Measurements from ENCODE around the gene RAD9A.
A peak's percentile ranks its signal among the peaks of the same experiment; 100 is the strongest.

Gene RAD9A

GRCh38 chr11:67433536-67434394 lies 42.0 kb downstream of the RAD9A start:
- H3K36me3 ChIP-seq (ENCODE audit: control insufficient read depth, insufficient read depth, low read length) = peaks cover 70% of the 10 kb centered on the region
- H3K4me3 ChIP-seq (ENCODE audit: extremely low read depth, insufficient read depth, low read length, poor library complexity, severe bottlenecking) = no peak overlapping the region
- 97 to 98% methylated on average over 19 to 20 of the region's 22 CpGs for WGBS, 2 experiments (ENCODE audit: insufficient coverage in 2 of 2)
- no peaks in the 10 kb centered on the region for H3K9me3 ChIP-seq (ENCODE audit: control insufficient read depth, low read length)
- no peak overlapping the region for H3K27ac ChIP-seq (ENCODE audit: low read depth, low read length, severe bottlenecking)
- peaks cover 12% of the 10 kb centered on the region for H3K4me1 ChIP-seq (ENCODE audit: control insufficient read depth, insufficient read depth, low read length, poor library complexity, severe bottlenecking)

GRCh38 chr11:67434395-67434881 lies 42.7 kb downstream of the RAD9A start:
- Histone ChIP-seq H3K4me3 (ENCODE audit: extremely low read depth, insufficient read depth, low read length, poor library complexity, severe bottlenecking) (no peak overlapping the region), H3K27ac (ENCODE audit: low read depth, low read length, severe bottlenecking) (no peak overlapping the region), H3K9me3 (ENCODE audit: control insufficient read depth, low read length) (no peaks in the 10 kb centered on the region), H3K4me1 (ENCODE audit: control insufficient read depth, insufficient read depth, low read length, poor library complexity, severe bottlenecking) (peaks cover 7% of the 10 kb centered on the region), H3K36me3 (ENCODE audit: control insufficient read depth, insufficient read depth, low read length) (peaks cover 72% of the 10 kb centered on the region)
- WGBS, 2 experiments (ENCODE audit: insufficient coverage in 2 of 2) = 92 to 96% methylated on average over 21 to 23 of the region's 23 CpGs

- Histone ChIP-seq H3K36me3 (ENCODE audit: control insufficient read depth, insufficient read depth, low read length) (peaks cover 72% of the 10 kb centered on the region), H3K4me3 (ENCODE audit: extremely low read depth, insufficient read depth, low read length, poor library complexity, severe bottlenecking) (no peak overlapping the region), H3K4me1 (ENCODE audit: control insufficient read depth, insufficient read depth, low read length, poor library complexity, severe bottlenecking) (peaks cover 7% of the 10 kb centered on the region), H3K9me3 (ENCODE audit: control insufficient read depth, low read length) (no peaks in the 10 kb centered on the region), H3K27ac (ENCODE audit: low read depth, low read length, severe bottlenecking) (no peak overlapping the region)
- WGBS, 2 experiments (ENCODE audit: insufficient coverage in 2 of 2) = 90 to 94% methylated on average over 14 to 24 of the region's 26 CpGs
Observed at GRCh38 chr11:67435031-67435726, 43.4 kb downstream of the RAD9A start.

DNA sequence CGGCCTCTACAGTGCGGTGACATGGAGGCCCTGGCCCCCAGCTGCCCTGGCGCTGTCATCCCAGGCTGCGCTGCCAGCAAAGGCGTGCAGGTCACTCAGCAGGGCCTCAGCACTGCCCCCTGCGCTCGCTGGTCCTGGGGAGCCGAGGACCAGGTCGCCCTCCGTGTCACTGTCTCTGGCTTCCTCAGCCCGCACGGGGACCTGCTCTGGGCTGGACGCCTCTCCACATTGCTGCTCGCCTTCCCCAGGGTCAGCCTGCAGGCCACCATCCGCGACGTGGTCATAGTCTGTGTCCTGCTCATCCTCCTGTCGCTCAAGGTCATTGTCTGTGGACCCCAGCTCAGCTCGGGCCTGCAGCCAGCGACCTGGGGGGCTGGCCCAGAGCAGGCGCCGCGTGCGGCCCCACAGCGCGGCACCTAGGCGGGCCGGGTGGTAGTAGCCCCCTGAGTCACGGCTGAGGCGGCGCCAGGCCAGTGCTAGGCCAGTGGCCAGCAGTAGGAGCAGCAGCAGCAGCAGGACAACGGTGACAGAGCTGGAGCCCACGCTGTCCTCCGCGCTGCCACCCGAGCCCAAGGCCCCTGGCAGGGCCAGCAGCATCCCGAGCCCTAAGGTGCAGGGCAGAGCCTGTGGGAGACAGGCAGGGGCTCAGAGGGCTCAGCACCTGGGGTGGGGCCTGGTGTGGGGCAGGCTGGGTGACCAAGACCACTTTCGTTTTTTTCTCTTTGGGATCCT lies 44.1 kb downstream of the RAD9A start:
- WGBS, 2 experiments (ENCODE audit: insufficient coverage in 2 of 2) = 92 to 93% methylated on average over 34 to 38 of the region's 38 CpGs
- Histone ChIP-seq H3K27ac (ENCODE audit: low read depth, low read length, severe bottlenecking) (peak overlapping the region; percentile 16), H3K4me1 (ENCODE audit: control insufficient read depth, insufficient read depth, low read length, poor library complexity, severe bottlenecking) (peaks cover 7% of the 10 kb centered on the region), H3K36me3 (ENCODE audit: control insufficient read depth, insufficient read depth, low read length) (peaks cover 74% of the 10 kb centered on the region), H3K4me3 (ENCODE audit: extremely low read depth, insufficient read depth, low read length, poor library complexity, severe bottlenecking) (no peak overlapping the region), H3K9me3 (ENCODE audit: control insufficient read depth, low read length) (no peaks in the 10 kb centered on the region)

GRCh38 chr11:67436459-67437081 lies 44.8 kb downstream of the RAD9A start:
- no peak overlapping the region for H3K27ac ChIP-seq (ENCODE audit: low read depth, low read length, severe bottlenecking)
- H3K36me3 ChIP-seq (ENCODE audit: control insufficient read depth, insufficient read depth, low read length) = peaks cover 75% of the 10 kb centered on the region
- 46 to 57% methylated on average over 4 of the region's 6 CpGs for WGBS, 2 experiments (ENCODE audit: insufficient coverage in 2 of 2)
- no peak overlapping the region for H3K4me3 ChIP-seq (ENCODE audit: extremely low read depth, insufficient read depth, low read length, poor library complexity, severe bottlenecking)
- H3K4me1 ChIP-seq (ENCODE audit: control insufficient read depth, insufficient read depth, low read length, poor library complexity, severe bottlenecking) = peaks cover 7% of the 10 kb centered on the region
- H3K9me3 ChIP-seq (ENCODE audit: control insufficient read depth, low read length) = no peaks in the 10 kb centered on the region

DNA sequence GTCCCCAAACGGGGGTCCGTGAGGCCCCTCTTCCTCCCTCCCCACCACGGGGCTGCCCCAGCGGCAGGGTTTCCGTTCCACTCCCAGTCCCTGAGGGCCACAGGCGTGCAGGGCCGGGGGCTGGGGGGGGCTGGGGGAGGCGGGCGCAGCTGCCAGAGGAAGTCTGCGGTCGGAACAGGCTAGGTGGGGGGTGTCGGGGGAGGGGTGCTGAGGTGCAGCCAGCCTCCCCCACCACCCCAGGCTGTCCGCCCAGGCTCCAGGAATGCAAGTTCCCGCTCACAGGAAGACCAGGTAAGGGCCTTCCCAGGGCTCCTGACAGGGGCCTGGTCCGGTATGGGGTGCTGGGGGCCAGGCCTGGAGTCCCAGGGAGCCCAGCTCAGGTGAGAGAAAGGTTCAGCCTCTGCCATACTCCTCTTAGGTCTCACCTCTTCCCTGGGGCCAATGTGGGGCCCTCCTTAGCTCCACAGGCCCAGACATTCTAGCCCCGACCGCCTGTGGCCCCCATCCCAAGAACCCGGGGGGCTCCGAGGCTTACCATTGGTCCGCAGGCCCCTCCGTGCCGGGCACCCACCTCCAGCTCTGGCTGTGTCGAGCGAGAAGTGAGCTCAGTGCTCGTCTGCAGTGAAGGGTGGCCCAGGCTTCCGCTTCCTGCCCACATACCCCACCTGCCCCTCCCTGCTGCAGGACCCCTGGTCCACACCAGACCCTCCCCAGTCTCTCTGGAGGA lies 45.5 kb downstream of the RAD9A start, which contains the start of gene PTPRCAP:
Gene PTPRCAP, minus strand, starts transcription at position 601 of the 727 bp plus-strand sequence. Its CDS starts 63 bp downstream, at position 538.
- Histone ChIP-seq H3K27ac (ENCODE audit: low read depth, low read length, severe bottlenecking) (no peak within 1 kb of the TSS), H3K36me3 (ENCODE audit: control insufficient read depth, insufficient read depth, low read length) (peaks cover 75% of the 10 kb centered on the region), H3K4me1 (ENCODE audit: control insufficient read depth, insufficient read depth, low read length, poor library complexity, severe bottlenecking) (peaks cover 7% of the 10 kb centered on the region), H3K9me3 (ENCODE audit: control insufficient read depth, low read length) (no peaks in the 10 kb centered on the region), H3K4me3 (ENCODE audit: extremely low read depth, insufficient read depth, low read length, poor library complexity, severe bottlenecking) (no peak within 1 kb of the TSS)
- 85 to 91% methylated on average over 4 to 14 of the region's 26 CpGs for WGBS, 2 experiments (ENCODE audit: insufficient coverage in 2 of 2)

DNA sequence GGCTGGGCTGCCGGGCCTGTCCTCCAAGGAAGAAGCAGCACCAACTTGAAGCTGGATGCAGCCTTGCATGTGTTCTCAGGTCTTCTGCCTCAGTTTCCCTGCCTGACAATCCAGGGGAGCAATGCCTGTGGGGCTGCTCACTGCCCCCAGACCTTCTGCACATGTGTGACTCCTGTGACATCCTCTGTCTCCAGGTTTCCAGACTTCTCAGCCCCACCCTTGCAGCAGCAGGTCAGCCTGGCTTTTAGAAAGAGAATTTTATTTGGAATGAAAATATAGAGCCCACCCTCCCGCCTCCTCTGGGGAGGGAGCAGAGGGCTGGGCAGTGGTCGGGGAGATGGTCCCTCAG lies 46.0 kb downstream of the RAD9A start:
- Histone ChIP-seq H3K4me1 (ENCODE audit: control insufficient read depth, insufficient read depth, low read length, poor library complexity, severe bottlenecking) (peaks cover 7% of the 10 kb centered on the region), H3K4me3 (ENCODE audit: extremely low read depth, insufficient read depth, low read length, poor library complexity, severe bottlenecking) (no peak overlapping the region), H3K9me3 (ENCODE audit: control insufficient read depth, low read length) (no peaks in the 10 kb centered on the region), H3K36me3 (ENCODE audit: control insufficient read depth, insufficient read depth, low read length) (peaks cover 70% of the 10 kb centered on the region), H3K27ac (ENCODE audit: low read depth, low read length, severe bottlenecking) (no peak overlapping the region)
- 80 to 92% methylated on average over 1 to 3 of the region's 3 CpGs for WGBS, 2 experiments (ENCODE audit: insufficient coverage in 2 of 2)

- Histone ChIP-seq H3K9me3 (ENCODE audit: control insufficient read depth, low read length) (no peaks in the 10 kb centered on the region), H3K27ac (ENCODE audit: low read depth, low read length, severe bottlenecking) (no peak overlapping the region), H3K4me3 (ENCODE audit: extremely low read depth, insufficient read depth, low read length, poor library complexity, severe bottlenecking) (no peak overlapping the region), H3K4me1 (ENCODE audit: control insufficient read depth, insufficient read depth, low read length, poor library complexity, severe bottlenecking) (peaks cover 7% of the 10 kb centered on the region), H3K36me3 (ENCODE audit: control insufficient read depth, insufficient read depth, low read length) (peaks cover 65% of the 10 kb centered on the region)
- 94 to 96% methylated on average over 25 to 37 of the region's 41 CpGs for WGBS, 2 experiments (ENCODE audit: insufficient coverage in 2 of 2)
Observed at GRCh38 chr11:67438158-67438902, 46.5 kb downstream of the RAD9A start.

GRCh38 chr11:67439321-67440228 lies 47.8 kb downstream of the RAD9A start:
- H3K36me3 ChIP-seq (ENCODE audit: control insufficient read depth, insufficient read depth, low read length) = peaks cover 56% of the 10 kb centered on the region
- H3K27ac ChIP-seq (ENCODE audit: low read depth, low read length, severe bottlenecking) = no peak overlapping the region
- H3K4me1 ChIP-seq (ENCODE audit: control insufficient read depth, insufficient read depth, low read length, poor library complexity, severe bottlenecking) = peaks cover 7% of the 10 kb centered on the region
- WGBS, 2 experiments (ENCODE audit: insufficient coverage in 2 of 2) = 94% methylated on average over 28 of the region's 31 CpGs
- H3K9me3 ChIP-seq (ENCODE audit: control insufficient read depth, low read length) = no peaks in the 10 kb centered on the region
- no peak overlapping the region for H3K4me3 ChIP-seq (ENCODE audit: extremely low read depth, insufficient read depth, low read length, poor library complexity, severe bottlenecking)

Measured in mesodermal cell (in vitro differentiated cells).